ENCODE results near the gene N4BP2. TPM values are rescaled to one million over a fixed set of nuclear protein-coding genes. Genes with fewer than 3 reads are reported as not detected.
"Not testable (repeated sequence)": the region's sequence is repeated elsewhere in the genome, so short reads cannot be mapped to it uniquely, and the experiment has no call there.

N4BP2 gene
- total RNA-seq (1 to 10 TPM; 2.7 to 6.8 (median 3.2) TPM), polyA plus RNA-seq (1 to 10 TPM; 1.1 to 1.6 (median 1.1) TPM)
- long read RNA-seq, donor 1, partial matches to known transcripts = 1 of 2 reads
- long read RNA-seq, donor 1, other reads (novel, unspliced or antisense) = 1 of 2 reads
- long read RNA-seq, donor 2, partial matches to known transcripts = 0 of 1 reads
- long read RNA-seq, donor 2, other reads (novel, unspliced or antisense) = 1 of 1 reads

- TF ChIP-seq CTCF (IDR thresholded peaks at IDR 0.05) = peak; percentile 72
- H3K4me3 ChIP-seq = peak within 1 kb of the TSS; percentile 86
- 0 to 1% (median 0%) methylated on average over 43 to 99 of the region's 99 CpGs for WGBS, 3 donors
- ATAC-seq (peak; percentile 81 to 87 (median 84)), DNase-seq (peak; percentile 82 to 90)
- no peaks in the 10 kb centered on the region for H3K9me3 ChIP-seq
- peak within 1 kb of the TSS; percentile 98 for H3K27ac ChIP-seq
- intact Hi-C loops (cut with DNase I) = loop anchor here (2.0 to 10.0 kb wide), 3 partner anchors 80 to 258 kb away; partner anchors contain the start of gene PDS5A (in 1 of the 2)
- no peaks in the 10 kb centered on the region for H3K36me3 ChIP-seq (ENCODE audit: insufficient read depth in 1 of 2, low read depth in 1 of 2)
- peaks cover 15% of the 10 kb centered on the region for H3K4me1 ChIP-seq
- no peaks in the 10 kb centered on the region for H3K27me3 ChIP-seq (ENCODE audit: insufficient read depth in 3 of 3, low read length in 2 of 3)
Observed at GRCh38 chr4:40056716-40057585, at the start of gene N4BP2. TSS of gene N4BP2 (plus strand) at chr4:40056850. CDS start at chr4:40097341, 40,491 bp downstream.

GRCh38 chr4:40016007-40016406 is 40.6 kb upstream of the N4BP2 start:
- H3K4me3 ChIP-seq = no peak overlapping the region
- no peaks in the 10 kb centered on the region for H3K4me1 ChIP-seq
- intact Hi-C loops (cut with DNase I) = no loop called here
- H3K27me3 ChIP-seq (ENCODE audit: insufficient read depth in 3 of 3, low read length in 2 of 3) = no peaks in the 10 kb centered on the region
- no peaks in the 10 kb centered on the region for H3K36me3 ChIP-seq (ENCODE audit: insufficient read depth in 1 of 2, low read depth in 1 of 2)
- no peaks in the 10 kb centered on the region for H3K9me3 ChIP-seq
- no peak overlapping the region for H3K27ac ChIP-seq
- WGBS, 3 donors = 85 to 88% (median 86%) methylated on average over 2 of the region's 2 CpGs
- ATAC-seq (no peak), DNase-seq (no peak)
- no peak for TF ChIP-seq CTCF (IDR thresholded peaks at IDR 0.05)

- H3K4me1 ChIP-seq = no peaks in the 10 kb centered on the region
- no peak for DNase-seq
- no peak overlapping the region for H3K27ac ChIP-seq
- no peaks in the 10 kb centered on the region for H3K36me3 ChIP-seq (ENCODE audit: insufficient read depth in 1 of 2, low read depth in 1 of 2)
- 89 to 93% (median 90%) methylated on average over 15 of the region's 15 CpGs for WGBS, 3 donors
- intact Hi-C loops (cut with DNase I) = no loop called here
- H3K4me3 ChIP-seq = no peak overlapping the region
- H3K27me3 ChIP-seq (ENCODE audit: insufficient read depth in 3 of 3, low read length in 2 of 3) = no peaks in the 10 kb centered on the region
- ATAC-seq = no peak
- H3K9me3 ChIP-seq = no peaks in the 10 kb centered on the region
- no peak for TF ChIP-seq CTCF (IDR thresholded peaks at IDR 0.05)
Observed at GRCh38 chr4:40020221-40020620, 36.4 kb upstream of the N4BP2 start.

GRCh38 chr4:40021116-40021515 is 35.5 kb upstream of the N4BP2 start:
- H3K4me1 ChIP-seq; intact Hi-C loops (cut with DNase I); H3K4me3 ChIP-seq; DNase-seq; ATAC-seq; H3K36me3 ChIP-seq (ENCODE audit: insufficient read depth in 1 of 2, low read depth in 1 of 2); H3K9me3 ChIP-seq; H3K27me3 ChIP-seq (ENCODE audit: insufficient read depth in 3 of 3, low read length in 2 of 3); H3K27ac ChIP-seq: not testable (repeated sequence)
- WGBS, 3 donors = 81 to 83% (median 83%) methylated on average over 7 of the region's 7 CpGs

- H3K4me1 ChIP-seq; DNase-seq; ATAC-seq; H3K9me3 ChIP-seq; H3K27ac ChIP-seq; intact Hi-C loops (cut with DNase I); H3K36me3 ChIP-seq (ENCODE audit: insufficient read depth in 1 of 2, low read depth in 1 of 2); H3K4me3 ChIP-seq; H3K27me3 ChIP-seq (ENCODE audit: insufficient read depth in 3 of 3, low read length in 2 of 3): not testable (repeated sequence)
- 85 to 90% methylated on average over 7 of the region's 7 CpGs; no CpG with 5 or more reads in 1 of the 3 donors for WGBS, 3 donors
Observed at GRCh38 chr4:40024049-40024448, 32.6 kb upstream of the N4BP2 start.
